Suprapubic skin (tissue), 4 donors: Measurements from ENCODE around the gene LRRC4.

Experiments used
- CTCF ChIP-seq, 2 donors: fragments of 200-600 bp in 1 of 2; fragments of 450-650 bp in 1 of 2; sonication (generic) in 1 of 2; IDR thresholded peaks; one replicate each; pipeline ENCODE4 v1.5.1; 2016 to 2019; ENCODE audit warnings: antibody characterized with exemption in 2 of 2, mild to moderate bottlenecking in 1 of 2, moderate library complexity in 1 of 2
- EP300 ChIP-seq: sonication (generic); formaldehyde crosslinking; IDR thresholded peaks from one replicate; pipeline ENCODE4 v1.6.1; 2017; ENCODE audit warnings: antibody characterized with exemption
- POLR2AphosphoS5 ChIP-seq, 3 donors: sonication (generic); formaldehyde crosslinking; IDR thresholded peaks; one replicate each; pipeline ENCODE4 v1.6.1; 2017; ENCODE audit warnings: antibody characterized with exemption in 3 of 3

DNA sequence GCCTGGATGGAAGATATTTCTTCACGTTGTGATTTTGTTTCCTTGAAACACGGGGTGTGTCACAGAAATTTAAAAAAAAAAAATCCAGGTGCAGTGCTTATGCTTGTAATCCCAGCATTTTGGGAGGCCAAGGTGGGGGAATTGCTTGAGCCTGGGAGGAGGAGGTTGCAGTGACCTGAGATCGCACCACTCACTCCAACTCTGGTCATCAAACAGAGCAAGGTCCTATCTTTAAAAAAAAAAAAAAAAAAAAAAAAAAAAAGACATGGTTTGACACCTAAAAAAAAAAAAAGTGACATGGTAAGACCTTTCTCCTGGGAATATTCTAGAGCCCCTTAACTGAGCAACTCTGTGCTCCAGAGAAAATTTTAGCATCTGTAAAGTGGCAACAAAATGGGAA is 9.0 kb upstream of the LRRC4 start:
- TF ChIP-seq CTCF (IDR thresholded peaks at IDR 0.05) = no peak
- no peak for TF ChIP-seq POLR2AphosphoS5 (IDR thresholded peaks at IDR 0.05)
- TF ChIP-seq EP300 = no peak
